Ishikawa (cell line): ENCODE measurements around the gene MOXD1.

Experiments
- CEBPB ChIP-seq: IDR thresholded peaks from 2 replicates; pipeline ENCODE4 v1.6.1; 2012
- EGR1 ChIP-seq: IDR thresholded peaks from 2 replicates; pipeline ENCODE4 v1.6.1; 2012
- EP300 ChIP-seq: IDR thresholded peaks from 2 replicates; pipeline ENCODE4 v1.6.1; 2012; ENCODE audit warnings: borderline replicate concordance
- FOXM1 ChIP-seq: IDR thresholded peaks from 2 replicates; pipeline ENCODE4 v1.6.1; 2012; ENCODE audit warnings: low read depth, borderline replicate concordance
- MAX ChIP-seq: IDR thresholded peaks from 2 replicates; pipeline ENCODE4 v1.6.1; 2012
- RAD21 ChIP-seq: IDR thresholded peaks from 2 replicates; pipeline ENCODE4 v1.6.1; 2012; ENCODE audit warnings: low read depth
- REST ChIP-seq: IDR thresholded peaks from 2 replicates; pipeline ENCODE4 v1.6.1; 2012; ENCODE audit warnings: low read depth, mild to moderate bottlenecking
- TAF1 ChIP-seq: IDR thresholded peaks from 2 replicates; pipeline ENCODE4 v1.6.1; 2012; ENCODE audit warnings: low read depth, mild to moderate bottlenecking
- TCF12 ChIP-seq: IDR thresholded peaks from 2 replicates; pipeline ENCODE4 v1.6.1; 2012; ENCODE audit warnings: low read depth
- TEAD4 ChIP-seq: IDR thresholded peaks from 2 replicates; pipeline ENCODE4 v1.6.1; 2012
- USF1 ChIP-seq: IDR thresholded peaks from 2 replicates; pipeline ENCODE4 v1.6.1; 2012

GRCh38 chr6:132253906-132254305 is 147.4 kb downstream of the MOXD1 start:
- TF ChIP-seq MAX (no peak), CEBPB (no peak), REST (no peak), EP300 (no peak), RAD21 (no peak), FOXM1 (no peak), TCF12 (no peak), TEAD4 (no peak), USF1 (no peak), TAF1 (no peak), EGR1 (no peak)
